Measurements from ENCODE around the gene ERICH6. TPM values are rescaled to one million over a fixed set of nuclear protein-coding genes. Genes with fewer than 3 reads are reported as not detected.
A peak's percentile ranks its signal among the peaks of the same experiment; 100 is the strongest.

The ERICH6 gene
- total and polyA plus RNA-seq, 2 donors: 0.02 to 0.14 TPM

- DNase-seq (ENCODE audit: low read depth in 6 of 9, low spot score in 9 of 9): no peak
- Histone ChIP-seq H3K36me3 (ENCODE audit: control insufficient read depth in 2 of 2, insufficient read depth in 2 of 2, low read length in 1 of 2) (no peaks in the 10 kb centered on the region), H3K9me3 (ENCODE audit: control insufficient read depth in 2 of 2, insufficient read depth in 1 of 2, low read length in 1 of 2) (no peaks in the 10 kb centered on the region), H3K27me3 (ENCODE audit: control insufficient read depth in 2 of 2, insufficient read depth in 1 of 2, low read length in 1 of 2) (no peaks in the 10 kb centered on the region), H3K27ac (ENCODE audit: low read depth in 1 of 2, low read length in 1 of 2) (no peak overlapping the region), H3K4me1 (ENCODE audit: control insufficient read depth in 2 of 2, insufficient read depth in 2 of 2, low read length in 2 of 2) (peaks cover 5 to 7% of the 10 kb centered on the region in 2 donors), H3K4me3 (ENCODE audit: low read length in 2 of 2) (no peak overlapping the region)
- WGBS: 97% methylated on average over 19 of the region's 19 CpGs
These were observed 24.2 kb upstream of the ERICH6 start for GRCh38 chr3:150727653-150728502.

GRCh38 chr3:150725548-150725947 lies 21.8 kb upstream of the ERICH6 start:
- H3K27ac ChIP-seq (ENCODE audit: low read depth in 1 of 2, low read length in 1 of 2): no peak overlapping the region
- H3K4me3 ChIP-seq (ENCODE audit: low read length in 2 of 2): no peak overlapping the region
- H3K36me3 ChIP-seq (ENCODE audit: control insufficient read depth in 2 of 2, insufficient read depth in 2 of 2, low read length in 1 of 2): no peaks in the 10 kb centered on the region
- no peaks in the 10 kb centered on the region for H3K9me3 ChIP-seq (ENCODE audit: control insufficient read depth in 2 of 2, insufficient read depth in 1 of 2, low read length in 1 of 2)
- no peaks in the 10 kb centered on the region for H3K27me3 ChIP-seq (ENCODE audit: control insufficient read depth in 2 of 2, insufficient read depth in 1 of 2, low read length in 1 of 2)
- DNase-seq (ENCODE audit: low read depth in 6 of 9, low spot score in 9 of 9): no peak
- H3K4me1 ChIP-seq (ENCODE audit: control insufficient read depth in 2 of 2, insufficient read depth in 2 of 2, low read length in 2 of 2): peaks cover 8 to 10% of the 10 kb centered on the region in 2 donors
- 98% methylated on average over 7 of the region's 7 CpGs for WGBS

GRCh38 chr3:150723946-150724345 lies 20.2 kb upstream of the ERICH6 start:
- no peak overlapping the region for H3K4me3 ChIP-seq (ENCODE audit: low read length in 2 of 2)
- WGBS: 37% methylated on average over 6 of the region's 6 CpGs
- H3K36me3 ChIP-seq (ENCODE audit: control insufficient read depth in 2 of 2, insufficient read depth in 2 of 2, low read length in 1 of 2): no peaks in the 10 kb centered on the region
- H3K9me3 ChIP-seq (ENCODE audit: control insufficient read depth in 2 of 2, insufficient read depth in 1 of 2, low read length in 1 of 2): no peaks in the 10 kb centered on the region
- H3K27ac ChIP-seq (ENCODE audit: low read depth in 1 of 2, low read length in 1 of 2): peak overlapping the region in 1 of 2 donors; percentile 50
- peaks cover 8 to 10% of the 10 kb centered on the region in 2 donors for H3K4me1 ChIP-seq (ENCODE audit: control insufficient read depth in 2 of 2, insufficient read depth in 2 of 2, low read length in 2 of 2)
- DNase-seq (ENCODE audit: low read depth in 6 of 9, low spot score in 9 of 9): peak in 4 of 9 donors; percentile 59 to 84 (median 68)
- H3K27me3 ChIP-seq (ENCODE audit: control insufficient read depth in 2 of 2, insufficient read depth in 1 of 2, low read length in 1 of 2): no peaks in the 10 kb centered on the region

GRCh38 chr3:150722267-150722666 lies 18.5 kb upstream of the ERICH6 start:
- no peaks in the 10 kb centered on the region for H3K36me3 ChIP-seq (ENCODE audit: control insufficient read depth in 2 of 2, insufficient read depth in 2 of 2, low read length in 1 of 2)
- WGBS: 100% methylated on average over 3 of the region's 3 CpGs
- H3K4me1 ChIP-seq (ENCODE audit: control insufficient read depth in 2 of 2, insufficient read depth in 2 of 2, low read length in 2 of 2): peaks cover 8 to 10% of the 10 kb centered on the region in 2 donors
- no peak overlapping the region for H3K27ac ChIP-seq (ENCODE audit: low read depth in 1 of 2, low read length in 1 of 2)
- H3K9me3 ChIP-seq (ENCODE audit: control insufficient read depth in 2 of 2, insufficient read depth in 1 of 2, low read length in 1 of 2): no peaks in the 10 kb centered on the region
- no peaks in the 10 kb centered on the region for H3K27me3 ChIP-seq (ENCODE audit: control insufficient read depth in 2 of 2, insufficient read depth in 1 of 2, low read length in 1 of 2)
- DNase-seq (ENCODE audit: low read depth in 6 of 9, low spot score in 9 of 9): no peak
- H3K4me3 ChIP-seq (ENCODE audit: low read length in 2 of 2): no peak overlapping the region

GRCh38 chr3:150721285-150722130 lies 17.8 kb upstream of the ERICH6 start:
- no peaks in the 10 kb centered on the region for H3K36me3 ChIP-seq (ENCODE audit: control insufficient read depth in 2 of 2, insufficient read depth in 2 of 2, low read length in 1 of 2)
- whole genome bisulfite sequencing: 47% methylated on average over 13 of the region's 13 CpGs

GRCh38 chr3:150720444-150720843 lies 16.7 kb upstream of the ERICH6 start:
- H3K4me1 ChIP-seq (ENCODE audit: control insufficient read depth in 2 of 2, insufficient read depth in 2 of 2, low read length in 2 of 2): peaks cover 8 to 10% of the 10 kb centered on the region in 2 donors
- H3K4me3 ChIP-seq (ENCODE audit: low read length in 2 of 2): no peak overlapping the region
- no peaks in the 10 kb centered on the region for H3K36me3 ChIP-seq (ENCODE audit: control insufficient read depth in 2 of 2, insufficient read depth in 2 of 2, low read length in 1 of 2)
- no peak overlapping the region for H3K27ac ChIP-seq (ENCODE audit: low read depth in 1 of 2, low read length in 1 of 2)
- DNase-seq (ENCODE audit: low read depth in 6 of 9, low spot score in 9 of 9): no peak
- no peaks in the 10 kb centered on the region for H3K9me3 ChIP-seq (ENCODE audit: control insufficient read depth in 2 of 2, insufficient read depth in 1 of 2, low read length in 1 of 2)
- H3K27me3 ChIP-seq (ENCODE audit: control insufficient read depth in 2 of 2, insufficient read depth in 1 of 2, low read length in 1 of 2): no peaks in the 10 kb centered on the region
- WGBS: 94% methylated on average over 3 of the region's 3 CpGs

More at GRCh38 chr3:150721285-150722130, 17.8 kb upstream of the ERICH6 start:
- Histone ChIP-seq H3K4me1 (ENCODE audit: control insufficient read depth in 2 of 2, insufficient read depth in 2 of 2, low read length in 2 of 2) (peaks cover 8 to 10% of the 10 kb centered on the region in 2 donors), H3K27ac (ENCODE audit: low read depth in 1 of 2, low read length in 1 of 2) (no peak overlapping the region), H3K4me3 (ENCODE audit: low read length in 2 of 2) (no peak overlapping the region), H3K27me3 (ENCODE audit: control insufficient read depth in 2 of 2, insufficient read depth in 1 of 2, low read length in 1 of 2) (no peaks in the 10 kb centered on the region), H3K9me3 (ENCODE audit: control insufficient read depth in 2 of 2, insufficient read depth in 1 of 2, low read length in 1 of 2) (no peaks in the 10 kb centered on the region)
- DNase-seq (ENCODE audit: low read depth in 6 of 9, low spot score in 9 of 9): peak; percentile 40 to 90 (median 76)

GRCh38 chr3:150710097-150710496 lies 6.4 kb upstream of the ERICH6 start:
- no peak for DNase-seq (ENCODE audit: low read depth in 6 of 9, low spot score in 9 of 9)
- WGBS: 96% methylated on average over 2 of the region's 2 CpGs
- no peaks in the 10 kb centered on the region for H3K27me3 ChIP-seq (ENCODE audit: control insufficient read depth in 2 of 2, insufficient read depth in 1 of 2, low read length in 1 of 2)
- H3K4me3 ChIP-seq (ENCODE audit: low read length in 2 of 2): no peak overlapping the region
- no peaks in the 10 kb centered on the region for H3K4me1 ChIP-seq (ENCODE audit: control insufficient read depth in 2 of 2, insufficient read depth in 2 of 2, low read length in 2 of 2)
- no peak overlapping the region for H3K27ac ChIP-seq (ENCODE audit: low read depth in 1 of 2, low read length in 1 of 2)
- peaks cover 0 to 21% of the 10 kb centered on the region in 2 donors for H3K36me3 ChIP-seq (ENCODE audit: control insufficient read depth in 2 of 2, insufficient read depth in 2 of 2, low read length in 1 of 2)
- peaks cover 0 to 8% of the 10 kb centered on the region in 2 donors for H3K9me3 ChIP-seq (ENCODE audit: control insufficient read depth in 2 of 2, insufficient read depth in 1 of 2, low read length in 1 of 2)

- WGBS: 6% methylated on average over 29 of the region's 29 CpGs
These were observed 393 bp downstream of the ERICH6 start for GRCh38 chr3:150703299-150703755.

More at GRCh38 chr3:150703299-150703755, 393 bp downstream of the ERICH6 start:
- H3K27ac ChIP-seq (ENCODE audit: low read depth in 1 of 2, low read length in 1 of 2): peak overlapping the region; percentile 83 to 91
- no peaks in the 10 kb centered on the region for H3K27me3 ChIP-seq (ENCODE audit: control insufficient read depth in 2 of 2, insufficient read depth in 1 of 2, low read length in 1 of 2)
- DNase-seq (ENCODE audit: low read depth in 6 of 9, low spot score in 9 of 9): peak in 7 of 9 donors; percentile 48 to 79 (median 55)
- peaks cover 0 to 4% of the 10 kb centered on the region in 2 donors for H3K9me3 ChIP-seq (ENCODE audit: control insufficient read depth in 2 of 2, insufficient read depth in 1 of 2, low read length in 1 of 2)
- H3K36me3 ChIP-seq (ENCODE audit: control insufficient read depth in 2 of 2, insufficient read depth in 2 of 2, low read length in 1 of 2): peaks cover 0 to 4% of the 10 kb centered on the region in 2 donors
- H3K4me1 ChIP-seq (ENCODE audit: control insufficient read depth in 2 of 2, insufficient read depth in 2 of 2, low read length in 2 of 2): peaks cover 4 to 15% of the 10 kb centered on the region in 2 donors
- H3K4me3 ChIP-seq (ENCODE audit: low read length in 2 of 2): peak overlapping the region; percentile 58 to 84

All from thymus (tissue), 11 donors.